ENCODE results near the gene EME2.

EME2 gene

DNA sequence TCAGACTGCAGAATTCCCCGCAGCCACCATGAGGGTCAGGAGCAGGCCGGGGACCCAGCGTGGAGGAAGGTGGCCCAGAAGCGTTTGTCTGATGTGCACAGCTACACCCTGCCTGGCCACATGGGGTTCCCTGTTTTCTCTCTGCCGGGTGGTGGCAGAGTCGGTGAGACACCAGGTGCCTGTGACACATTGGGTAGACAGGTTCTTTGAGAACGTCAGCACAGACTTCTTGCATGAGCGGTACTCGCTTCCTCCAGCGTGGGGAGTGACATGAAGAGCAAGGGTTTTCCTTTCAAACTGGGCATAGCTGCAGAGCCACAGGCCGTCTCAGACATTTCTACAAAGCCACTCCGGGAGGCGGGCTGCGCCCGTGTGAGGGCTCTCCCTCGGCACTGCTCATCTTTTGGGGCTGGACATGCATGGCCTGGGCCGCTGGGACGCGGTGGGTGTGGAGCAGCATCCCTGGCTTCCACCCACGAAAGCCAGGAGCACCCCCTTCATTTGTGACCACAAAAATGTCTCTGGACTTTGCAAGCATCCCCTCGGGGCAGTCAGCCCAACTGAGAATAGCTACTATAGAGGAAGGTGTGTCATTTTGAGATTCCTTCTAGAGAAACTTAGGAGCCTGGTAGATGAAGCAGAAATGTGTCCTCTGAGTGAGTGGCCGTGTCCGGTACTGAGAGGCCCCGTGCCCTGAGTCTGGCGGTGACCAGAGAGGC, 27.3 kb upstream of the EME2 start:
- TF ChIP-seq, protein P1, sequence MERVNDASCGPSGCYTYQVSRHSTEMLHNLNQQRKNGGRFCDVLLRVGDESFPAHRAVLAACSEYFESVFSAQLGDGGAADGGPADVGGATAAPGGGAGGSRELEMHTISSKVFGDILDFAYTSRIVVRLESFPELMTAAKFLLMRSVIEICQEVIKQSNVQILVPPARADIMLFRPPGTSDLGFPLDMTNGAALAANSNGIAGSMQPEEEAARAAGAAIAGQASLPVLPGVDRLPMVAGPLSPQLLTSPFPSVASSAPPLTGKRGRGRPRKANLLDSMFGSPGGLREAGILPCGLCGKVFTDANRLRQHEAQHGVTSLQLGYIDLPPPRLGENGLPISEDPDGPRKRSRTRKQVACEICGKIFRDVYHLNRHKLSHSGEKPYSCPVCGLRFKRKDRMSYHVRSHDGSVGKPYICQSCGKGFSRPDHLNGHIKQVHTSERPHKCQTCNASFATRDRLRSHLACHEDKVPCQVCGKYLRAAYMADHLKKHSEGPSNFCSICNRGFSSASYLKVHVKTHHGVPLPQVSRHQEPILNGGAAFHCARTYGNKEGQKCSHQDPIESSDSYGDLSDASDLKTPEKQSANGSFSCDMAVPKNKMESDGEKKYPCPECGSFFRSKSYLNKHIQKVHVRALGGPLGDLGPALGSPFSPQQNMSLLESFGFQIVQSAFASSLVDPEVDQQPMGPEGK (CRISPR knock-in tag; IDR thresholded peaks at IDR 0.05; ENCODE audit: borderline replicate concordance): no peak
- TF ChIP-seq ISL1 (CRISPR knock-in tag; IDR thresholded peaks at IDR 0.05) (no peak), ZFP3 (CRISPR knock-in tag; IDR thresholded peaks at IDR 0.05) (no peak), ZNF565 (CRISPR knock-in tag; conservative IDR thresholded peaks at IDR 0.05; ENCODE audit: low read depth) (no peak), ZNF70 (CRISPR knock-in tag; IDR thresholded peaks at IDR 0.05) (no peak), RARB (CRISPR knock-in tag; IDR thresholded peaks at IDR 0.05) (no peak)
- peak; percentile 27 for ATAC-seq

DNA sequence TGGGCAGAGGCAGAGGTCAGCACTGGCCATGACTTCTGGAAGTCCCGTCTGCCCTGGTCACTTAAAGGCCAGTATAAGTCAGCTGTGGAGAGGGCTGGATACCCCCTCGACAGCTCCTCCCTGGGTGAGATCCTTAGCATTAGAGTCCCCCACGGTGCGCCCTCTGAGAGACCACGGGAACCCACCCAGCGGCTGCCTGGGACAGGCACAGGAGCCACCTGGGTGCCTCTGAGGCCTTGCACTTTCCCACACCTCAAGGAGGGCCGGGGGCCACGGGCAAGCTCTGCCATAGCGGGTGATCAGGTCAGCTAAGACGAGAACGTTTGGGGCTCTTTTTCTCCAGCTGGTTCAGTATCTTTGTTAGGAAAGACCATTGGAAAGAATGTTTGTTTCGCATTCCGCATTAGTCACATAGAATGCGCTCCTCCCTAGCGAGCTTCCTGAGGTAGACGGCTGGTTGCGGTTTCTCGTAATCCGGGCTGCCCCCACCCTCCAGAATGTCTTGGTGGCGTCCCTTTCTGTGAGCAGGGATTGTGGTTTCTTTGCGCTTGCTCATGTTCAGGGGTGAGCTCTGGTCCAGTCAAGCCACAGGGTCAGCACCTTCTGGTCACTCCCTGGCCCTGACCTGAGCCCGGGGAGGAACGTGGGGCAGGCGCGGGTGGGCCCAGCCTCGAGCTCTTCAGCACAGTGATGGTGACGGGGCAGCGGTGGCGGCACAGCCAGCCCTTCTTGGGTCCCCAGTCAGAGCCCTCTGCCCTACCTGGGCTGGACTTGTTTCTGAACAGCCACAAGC, 26.5 kb upstream of the EME2 start:
- peak; percentile 54 for ATAC-seq
- TF ChIP-seq ZNF70 (CRISPR knock-in tag; IDR thresholded peaks at IDR 0.05) (no peak), ESRRG (CRISPR knock-in tag; IDR thresholded peaks at IDR 0.05) (no peak), PPARA (CRISPR knock-in tag; IDR thresholded peaks at IDR 0.05; ENCODE audit: borderline replicate concordance) (no peak), TOX (CRISPR knock-in tag; IDR thresholded peaks at IDR 0.05; ENCODE audit: borderline replicate concordance) (no peak), BACH2 (CRISPR knock-in tag; IDR thresholded peaks at IDR 0.05; ENCODE audit: borderline replicate concordance) (no peak), SNAI2 (CRISPR knock-in tag; IDR thresholded peaks at IDR 0.05) (no peak), OSR1 (CRISPR knock-in tag; IDR thresholded peaks at IDR 0.05) (no peak), ISL1 (CRISPR knock-in tag; IDR thresholded peaks at IDR 0.05) (no peak), ARNTL (CRISPR knock-in tag; IDR thresholded peaks at IDR 0.05; ENCODE audit: borderline replicate concordance, low read depth) (no peak), ZFP3 (CRISPR knock-in tag; IDR thresholded peaks at IDR 0.05) (no peak), ZC3H10 (CRISPR knock-in tag; IDR thresholded peaks at IDR 0.05) (no peak), CSDC2 (CRISPR knock-in tag; IDR thresholded peaks at IDR 0.05) (no peak), TCF4 (CRISPR knock-in tag; IDR thresholded peaks at IDR 0.05; ENCODE audit: borderline replicate concordance) (no peak)
- TF ChIP-seq, protein P1 (CRISPR knock-in tag; IDR thresholded peaks at IDR 0.05; ENCODE audit: borderline replicate concordance): no peak
- TF ChIP-seq, protein P2, sequence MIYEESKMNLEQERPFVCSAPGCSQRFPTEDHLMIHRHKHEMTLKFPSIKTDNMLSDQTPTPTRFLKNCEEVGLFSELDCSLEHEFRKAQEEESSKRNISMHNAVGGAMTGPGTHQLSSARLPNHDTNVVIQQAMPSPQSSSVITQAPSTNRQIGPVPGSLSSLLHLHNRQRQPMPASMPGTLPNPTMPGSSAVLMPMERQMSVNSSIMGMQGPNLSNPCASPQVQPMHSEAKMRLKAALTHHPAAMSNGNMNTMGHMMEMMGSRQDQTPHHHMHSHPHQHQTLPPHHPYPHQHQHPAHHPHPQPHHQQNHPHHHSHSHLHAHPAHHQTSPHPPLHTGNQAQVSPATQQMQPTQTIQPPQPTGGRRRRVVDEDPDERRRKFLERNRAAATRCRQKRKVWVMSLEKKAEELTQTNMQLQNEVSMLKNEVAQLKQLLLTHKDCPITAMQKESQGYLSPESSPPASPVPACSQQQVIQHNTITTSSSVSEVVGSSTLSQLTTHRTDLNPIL (CRISPR knock-in tag; IDR thresholded peaks at IDR 0.05; ENCODE audit: low read depth): no peak
- TF ChIP-seq, protein P3, sequence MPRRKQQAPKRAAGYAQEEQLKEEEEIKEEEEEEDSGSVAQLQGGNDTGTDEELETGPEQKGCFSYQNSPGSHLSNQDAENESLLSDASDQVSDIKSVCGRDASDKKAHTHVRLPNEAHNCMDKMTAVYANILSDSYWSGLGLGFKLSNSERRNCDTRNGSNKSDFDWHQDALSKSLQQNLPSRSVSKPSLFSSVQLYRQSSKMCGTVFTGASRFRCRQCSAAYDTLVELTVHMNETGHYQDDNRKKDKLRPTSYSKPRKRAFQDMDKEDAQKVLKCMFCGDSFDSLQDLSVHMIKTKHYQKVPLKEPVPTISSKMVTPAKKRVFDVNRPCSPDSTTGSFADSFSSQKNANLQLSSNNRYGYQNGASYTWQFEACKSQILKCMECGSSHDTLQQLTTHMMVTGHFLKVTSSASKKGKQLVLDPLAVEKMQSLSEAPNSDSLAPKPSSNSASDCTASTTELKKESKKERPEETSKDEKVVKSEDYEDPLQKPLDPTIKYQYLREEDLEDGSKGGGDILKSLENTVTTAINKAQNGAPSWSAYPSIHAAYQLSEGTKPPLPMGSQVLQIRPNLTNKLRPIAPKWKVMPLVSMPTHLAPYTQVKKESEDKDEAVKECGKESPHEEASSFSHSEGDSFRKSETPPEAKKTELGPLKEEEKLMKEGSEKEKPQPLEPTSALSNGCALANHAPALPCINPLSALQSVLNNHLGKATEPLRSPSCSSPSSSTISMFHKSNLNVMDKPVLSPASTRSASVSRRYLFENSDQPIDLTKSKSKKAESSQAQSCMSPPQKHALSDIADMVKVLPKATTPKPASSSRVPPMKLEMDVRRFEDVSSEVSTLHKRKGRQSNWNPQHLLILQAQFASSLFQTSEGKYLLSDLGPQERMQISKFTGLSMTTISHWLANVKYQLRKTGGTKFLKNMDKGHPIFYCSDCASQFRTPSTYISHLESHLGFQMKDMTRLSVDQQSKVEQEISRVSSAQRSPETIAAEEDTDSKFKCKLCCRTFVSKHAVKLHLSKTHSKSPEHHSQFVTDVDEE (CRISPR knock-in tag; IDR thresholded peaks at IDR 0.05): no peak
- TF ChIP-seq, protein P4, sequence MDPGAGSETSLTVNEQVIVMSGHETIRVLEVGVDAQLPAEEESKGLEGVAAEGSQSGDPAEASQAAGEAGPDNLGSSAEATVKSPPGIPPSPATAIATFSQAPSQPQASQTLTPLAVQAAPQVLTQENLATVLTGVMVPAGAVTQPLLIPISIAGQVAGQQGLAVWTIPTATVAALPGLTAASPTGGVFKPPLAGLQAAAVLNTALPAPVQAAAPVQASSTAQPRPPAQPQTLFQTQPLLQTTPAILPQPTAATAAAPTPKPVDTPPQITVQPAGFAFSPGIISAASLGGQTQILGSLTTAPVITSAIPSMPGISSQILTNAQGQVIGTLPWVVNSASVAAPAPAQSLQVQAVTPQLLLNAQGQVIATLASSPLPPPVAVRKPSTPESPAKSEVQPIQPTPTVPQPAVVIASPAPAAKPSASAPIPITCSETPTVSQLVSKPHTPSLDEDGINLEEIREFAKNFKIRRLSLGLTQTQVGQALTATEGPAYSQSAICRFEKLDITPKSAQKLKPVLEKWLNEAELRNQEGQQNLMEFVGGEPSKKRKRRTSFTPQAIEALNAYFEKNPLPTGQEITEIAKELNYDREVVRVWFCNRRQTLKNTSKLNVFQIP (CRISPR knock-in tag; IDR thresholded peaks at IDR 0.05; ENCODE audit: borderline replicate concordance, low read depth): no peak

Measured in SK-N-SH treated with all-trans-retinoic acid at 6 μM for 48 hours (cell line).